Tibial nerve (tissue), 4 donors: Measurements from ENCODE around the gene NT5C3B.
A peak's percentile ranks its signal among the peaks of the same experiment; 100 is the strongest.

Experiments used
- CTCF ChIP-seq, 5 experiments: fragments of 200-600 bp in 3 of 5; fragments of 450-650 bp in 2 of 5; sonication (generic) in 3 of 5; IDR thresholded peaks; one replicate each; pipeline ENCODE4 v1.5.1; 2016 to 2019; ENCODE audit warnings: antibody characterized with exemption in 5 of 5, mild to moderate bottlenecking in 3 of 5, moderate library complexity in 2 of 5
- EP300 ChIP-seq, 2 donors: sonication (generic); formaldehyde crosslinking; IDR thresholded peaks; one replicate each; pipeline ENCODE4 v1.6.1; 2017; ENCODE audit warnings: antibody characterized with exemption in 2 of 2, mild to moderate bottlenecking in 1 of 2
- POLR2A ChIP-seq, 2 donors: fragments of 450-650 bp; IDR thresholded peaks; one replicate each; pipeline ENCODE4 v1.6.1; 2017; ENCODE audit warnings: antibody characterized with exemption in 2 of 2, mild to moderate bottlenecking in 2 of 2, moderate library complexity in 2 of 2

GRCh38 chr17:41835800-41836549 is at the start of gene NT5C3B:
- TF ChIP-seq CTCF (IDR thresholded peaks at IDR 0.05) (no peak), EP300 (IDR thresholded peaks at IDR 0.05) (peak in 1 of 2 donors; percentile 50), POLR2A (IDR thresholded peaks at IDR 0.05) (peak in 1 of 2 donors; percentile 41)
